ENCODE measurements around the gene SHB.

DNA sequence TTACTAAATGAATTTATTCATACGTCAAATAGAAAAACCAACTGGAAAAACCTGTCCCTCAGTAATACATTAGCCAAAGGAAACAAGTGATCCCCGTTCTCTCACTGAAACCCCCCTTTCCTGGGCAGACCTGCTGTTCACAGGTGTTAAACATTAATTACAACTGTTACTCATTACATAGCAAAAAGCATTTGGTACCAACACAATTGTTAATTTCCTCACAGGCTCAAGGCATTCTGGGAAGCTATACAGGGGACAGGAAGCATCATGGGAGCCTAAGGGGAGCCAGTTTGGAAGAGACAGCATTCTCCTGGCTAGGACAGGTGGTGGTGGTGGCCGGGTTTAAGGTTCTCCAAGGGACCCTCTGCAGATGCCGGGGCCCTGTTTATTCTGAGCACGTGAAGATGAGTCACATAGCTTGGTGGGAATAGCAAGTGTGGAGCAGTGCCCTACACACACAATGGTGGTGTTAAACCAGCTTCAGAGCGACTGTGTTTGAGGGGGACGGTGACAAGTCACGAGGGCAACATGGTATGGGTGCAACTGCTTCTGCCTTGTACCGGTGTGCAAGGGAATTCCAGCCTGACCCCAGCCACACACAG lies 102.5 kb downstream of the SHB start:
- TF ChIP-seq CTCF (optimal IDR thresholded peaks at IDR 0.05 in 1 of 3, IDR thresholded peaks at IDR 0.05 in 1 of 3, conservative IDR thresholded peaks at IDR 0.05 in 1 of 3; ENCODE audit: extremely low read depth in 1 of 3, insufficient read depth in 2 of 3, low read length in 3 of 3) = no peak
- TF ChIP-seq EZH2 (IDR thresholded peaks at IDR 0.05; ENCODE audit: low read length) = no peak
